B cell (primary cell): ENCODE measurements around the gene TMEM170B.

Experiments used
- EZH2 ChIP-seq: IDR thresholded peaks from 2 replicates; pipeline ENCODE4 v1.6.1; 2012; ENCODE audit warnings: borderline replicate concordance, low read depth, mild to moderate bottlenecking, moderate library complexity, low read length; ENCODE audit not compliant: insufficient read depth, poor library complexity, severe bottlenecking
- TF ChIP-seq, protein P1 (sequence below): fragments of 200-600 bp; IDR thresholded peaks from one replicate; pipeline ENCODE4 v1.8.0; 2022; ENCODE audit warnings: antibody characterized with exemption, mild to moderate bottlenecking

DNA sequence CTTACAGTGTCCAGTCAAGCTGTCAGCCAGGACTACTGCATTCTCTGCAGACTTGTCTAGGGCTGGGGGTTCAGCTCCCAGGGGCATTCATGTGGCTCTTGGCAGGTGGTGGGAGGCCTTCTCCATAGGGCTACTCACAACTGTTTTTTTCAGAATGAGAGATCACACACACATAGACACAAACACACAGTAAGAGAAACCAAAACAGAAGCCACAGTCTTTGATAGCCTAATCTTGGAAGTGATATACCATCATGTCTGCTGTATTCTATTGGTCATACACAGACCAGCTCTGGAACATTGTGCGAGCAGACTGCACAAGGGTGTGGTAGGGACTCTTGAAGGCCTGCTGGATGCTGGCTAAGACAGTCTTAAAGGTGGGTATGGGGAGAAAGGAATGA lies 13.5 kb downstream of the TMEM170B start:
- TF ChIP-seq, protein P1, sequence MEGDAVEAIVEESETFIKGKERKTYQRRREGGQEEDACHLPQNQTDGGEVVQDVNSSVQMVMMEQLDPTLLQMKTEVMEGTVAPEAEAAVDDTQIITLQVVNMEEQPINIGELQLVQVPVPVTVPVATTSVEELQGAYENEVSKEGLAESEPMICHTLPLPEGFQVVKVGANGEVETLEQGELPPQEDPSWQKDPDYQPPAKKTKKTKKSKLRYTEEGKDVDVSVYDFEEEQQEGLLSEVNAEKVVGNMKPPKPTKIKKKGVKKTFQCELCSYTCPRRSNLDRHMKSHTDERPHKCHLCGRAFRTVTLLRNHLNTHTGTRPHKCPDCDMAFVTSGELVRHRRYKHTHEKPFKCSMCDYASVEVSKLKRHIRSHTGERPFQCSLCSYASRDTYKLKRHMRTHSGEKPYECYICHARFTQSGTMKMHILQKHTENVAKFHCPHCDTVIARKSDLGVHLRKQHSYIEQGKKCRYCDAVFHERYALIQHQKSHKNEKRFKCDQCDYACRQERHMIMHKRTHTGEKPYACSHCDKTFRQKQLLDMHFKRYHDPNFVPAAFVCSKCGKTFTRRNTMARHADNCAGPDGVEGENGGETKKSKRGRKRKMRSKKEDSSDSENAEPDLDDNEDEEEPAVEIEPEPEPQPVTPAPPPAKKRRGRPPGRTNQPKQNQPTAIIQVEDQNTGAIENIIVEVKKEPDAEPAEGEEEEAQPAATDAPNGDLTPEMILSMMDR, result no peak
- TF ChIP-seq EZH2, result no peak
